Activated CD8-positive, alpha-beta memory T cell treated with anti-CD3 and anti-CD28 coated beads, Interleukin-2, amount 50 U/mL, for 48 hours (primary cell): Measurements from ENCODE around the gene CCDC88C.
"Not testable (repeated sequence)": the region's sequence is repeated elsewhere in the genome, so short reads cannot be mapped to it uniquely, and the experiment has no call there.

Experiments
- DNase-seq: peaks from one replicate; pipeline ENCODE4 v3.0.0-alpha.2; 2020

CCDC88C gene

DNA sequence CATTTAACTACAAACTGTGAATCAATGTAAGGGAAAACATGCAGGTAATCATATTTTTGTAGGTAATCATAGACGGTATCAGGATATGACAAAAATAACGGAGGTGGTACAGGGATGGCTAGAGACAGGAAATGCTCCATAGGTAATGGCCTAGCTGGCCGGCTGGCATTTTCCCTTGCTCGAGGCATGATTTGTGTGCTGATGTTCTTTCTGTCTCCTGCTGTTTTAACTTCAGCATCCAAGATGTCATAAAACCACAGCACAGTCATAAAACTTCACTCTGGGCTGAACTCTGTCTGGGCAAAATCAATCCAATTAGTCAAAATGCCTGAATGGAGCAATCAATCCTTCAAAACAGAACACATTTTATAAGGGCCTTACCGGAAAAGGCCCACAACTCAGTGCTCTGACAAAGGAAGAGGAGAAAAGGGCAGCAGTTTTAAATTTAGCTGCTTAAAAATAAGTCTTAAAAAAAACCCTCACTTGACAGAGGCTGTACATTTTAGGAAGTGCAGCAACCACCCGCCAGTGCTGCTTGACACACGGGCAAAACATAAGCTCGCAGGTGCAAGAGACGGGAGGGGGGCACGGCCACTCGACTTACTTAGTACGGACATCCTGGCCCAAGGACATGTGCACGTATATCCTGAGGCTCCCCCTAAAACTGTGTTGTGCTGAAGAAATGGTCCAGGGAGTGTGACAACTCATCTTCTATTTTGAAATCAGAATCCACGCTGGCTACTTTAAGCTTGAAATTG is 132.7 kb downstream of the CCDC88C start:
- no peak for DNase-seq

DNA sequence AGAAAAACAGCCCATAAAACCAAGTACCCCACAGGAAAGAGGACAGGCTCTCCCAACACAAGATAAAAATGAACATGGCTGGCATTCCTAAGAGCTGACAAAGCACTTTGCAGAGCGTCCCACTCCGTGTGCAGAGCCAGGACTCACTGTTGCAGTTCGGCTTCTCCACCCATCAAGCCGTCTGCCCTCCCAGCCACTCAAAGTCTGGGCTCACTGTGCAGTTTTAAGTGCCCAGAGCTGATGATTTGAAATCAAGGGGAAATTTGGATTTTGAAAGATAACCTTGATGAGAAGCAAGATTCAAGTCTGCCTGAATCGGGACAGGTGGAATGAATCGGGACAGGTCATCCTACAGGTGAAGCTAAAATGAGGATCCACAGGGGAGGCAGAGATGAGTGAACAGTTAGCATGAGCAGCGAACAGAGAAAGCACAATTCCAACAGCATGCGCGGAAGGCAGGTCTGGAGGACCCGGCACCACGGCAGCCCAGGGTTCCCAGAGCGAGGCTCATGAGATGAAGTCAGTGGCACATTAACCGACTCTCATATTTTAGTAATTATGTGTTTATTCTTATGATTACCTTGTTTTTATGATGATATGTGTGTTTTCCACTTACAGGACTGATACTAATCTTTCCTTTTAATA is 133.4 kb downstream of the CCDC88C start:
- no peak for DNase-seq

DNA sequence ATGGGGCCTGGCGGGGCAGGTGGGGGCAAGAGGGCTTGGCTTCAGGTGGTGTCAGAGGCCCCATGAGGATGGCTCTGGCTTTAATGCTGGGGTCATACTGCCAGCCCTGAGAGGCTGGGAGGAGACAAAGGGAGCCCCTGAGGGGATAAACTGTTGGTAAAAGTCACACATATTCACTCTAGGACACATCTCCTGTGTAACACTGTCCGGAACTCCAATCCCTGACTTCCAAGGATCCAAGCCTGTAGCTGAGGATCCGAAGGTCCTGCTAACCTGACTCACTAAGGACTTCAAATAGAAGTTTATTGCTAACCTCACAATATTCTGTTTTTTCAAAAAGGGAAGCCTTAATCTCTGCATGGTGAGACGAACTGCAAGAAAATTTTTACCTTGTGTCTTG is 134.0 kb downstream of the CCDC88C start:
- no peak for DNase-seq

DNA sequence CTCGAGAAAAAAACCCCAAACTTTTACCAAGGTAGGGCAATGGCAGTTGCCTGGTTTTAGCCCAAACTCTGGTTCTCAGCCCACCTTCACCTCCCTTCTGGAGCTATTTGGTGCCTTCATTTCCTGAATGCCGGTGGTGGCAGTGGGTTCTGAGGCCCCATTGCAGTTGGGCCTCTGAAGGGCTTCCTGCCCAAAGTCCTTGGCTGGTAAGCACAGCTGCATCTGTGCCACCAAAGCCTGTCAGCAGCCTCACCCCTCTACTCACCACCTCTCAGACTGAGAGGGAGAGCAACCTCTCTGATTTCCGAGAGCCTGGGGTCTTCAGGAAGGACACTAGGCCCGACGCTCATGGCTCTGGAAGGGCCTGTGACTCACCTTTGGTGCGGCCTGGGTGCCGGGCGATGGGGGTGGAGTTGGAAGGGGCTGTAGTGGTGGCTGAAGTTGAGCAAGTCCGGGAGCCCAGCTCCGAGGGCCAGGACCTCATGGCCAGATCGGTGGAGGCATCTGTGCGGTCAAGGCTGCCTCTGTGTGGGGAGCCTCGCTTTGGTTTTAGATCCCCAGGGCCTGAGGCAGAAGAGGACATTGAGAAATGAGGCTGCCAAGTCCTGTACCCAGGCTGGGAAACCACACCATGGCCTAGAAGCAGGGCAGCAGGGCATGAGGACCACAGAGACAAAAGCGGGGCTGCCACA is 134.5 kb downstream of the CCDC88C start:
- no peak for DNase-seq

DNA sequence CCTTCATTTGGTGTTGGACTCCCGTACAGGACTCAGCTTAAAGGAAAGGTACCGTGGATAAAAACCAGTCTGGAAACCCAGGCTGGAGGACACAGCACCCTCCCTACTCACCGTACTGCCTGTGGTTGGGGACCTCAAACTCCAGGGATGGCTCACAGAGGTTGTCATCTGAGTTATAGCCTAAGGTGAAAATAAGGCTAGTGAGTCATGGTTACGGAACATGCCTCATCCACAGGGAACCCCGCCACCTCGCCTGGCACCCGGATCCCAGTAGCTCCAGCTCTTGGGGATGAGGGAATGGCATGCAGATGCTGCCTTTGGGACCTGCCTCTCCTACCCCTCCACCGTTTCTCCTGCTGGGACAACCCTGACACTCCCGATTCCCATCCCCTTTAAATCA is 136.3 kb downstream of the CCDC88C start:
- DNase-seq = no peak

DNA sequence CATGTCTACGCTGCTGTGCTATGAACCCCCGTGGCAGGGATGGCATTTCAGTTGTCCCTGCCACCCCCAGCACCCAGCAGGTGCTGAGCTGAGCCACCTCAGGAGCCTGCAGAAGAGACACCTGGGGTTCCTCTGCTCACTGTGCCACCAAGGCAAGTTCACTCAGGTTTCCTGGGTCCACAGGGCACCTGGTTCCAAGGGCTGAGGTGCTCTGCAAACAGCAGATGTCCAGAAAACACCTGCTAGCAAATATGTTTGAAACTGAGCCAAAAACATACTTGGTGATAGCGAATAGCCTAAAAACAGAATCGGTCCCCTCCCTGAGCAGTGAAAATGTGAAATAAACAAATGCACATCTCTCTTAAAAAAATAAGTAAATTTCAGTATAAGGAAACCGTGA is 137.5 kb downstream of the CCDC88C start:
- DNase-seq = no peak

DNA sequence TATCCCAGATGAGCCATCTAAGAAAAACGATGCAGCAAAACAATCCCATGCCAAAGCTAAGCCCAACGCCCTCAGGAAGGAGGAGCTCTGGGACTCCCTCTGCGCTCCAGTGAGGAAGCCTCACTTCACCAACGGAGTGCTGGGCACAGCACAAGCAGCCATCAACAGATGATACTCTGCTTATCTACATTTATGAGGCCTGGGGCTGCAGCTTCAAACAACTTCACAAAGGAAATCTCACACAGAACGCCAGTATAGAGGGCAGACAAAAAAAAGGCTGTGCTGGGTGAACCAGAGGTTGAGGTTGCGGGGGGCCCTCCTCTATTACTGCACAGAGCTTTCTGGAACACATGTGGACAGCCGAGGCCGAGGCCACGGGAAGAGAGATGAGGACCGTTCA is 138.3 kb downstream of the CCDC88C start:
- DNase-seq = no peak

DNA sequence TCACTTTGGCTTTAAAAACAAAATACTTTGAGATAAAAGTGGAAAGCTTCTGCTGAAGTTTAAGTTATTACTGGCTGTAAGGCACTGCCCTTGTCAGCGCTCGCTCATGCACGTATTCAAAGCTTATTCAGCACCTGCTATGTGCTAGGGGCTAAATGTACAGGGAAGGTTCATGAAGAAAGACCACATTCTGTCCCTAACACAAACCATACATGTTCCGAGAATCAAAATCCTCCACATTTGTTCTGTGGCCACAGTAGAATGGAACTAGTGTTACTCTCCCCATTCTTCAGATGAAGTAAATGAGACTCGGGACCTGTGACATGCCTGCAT is 139.3 kb downstream of the CCDC88C start:
- DNase-seq = no peak

DNA sequence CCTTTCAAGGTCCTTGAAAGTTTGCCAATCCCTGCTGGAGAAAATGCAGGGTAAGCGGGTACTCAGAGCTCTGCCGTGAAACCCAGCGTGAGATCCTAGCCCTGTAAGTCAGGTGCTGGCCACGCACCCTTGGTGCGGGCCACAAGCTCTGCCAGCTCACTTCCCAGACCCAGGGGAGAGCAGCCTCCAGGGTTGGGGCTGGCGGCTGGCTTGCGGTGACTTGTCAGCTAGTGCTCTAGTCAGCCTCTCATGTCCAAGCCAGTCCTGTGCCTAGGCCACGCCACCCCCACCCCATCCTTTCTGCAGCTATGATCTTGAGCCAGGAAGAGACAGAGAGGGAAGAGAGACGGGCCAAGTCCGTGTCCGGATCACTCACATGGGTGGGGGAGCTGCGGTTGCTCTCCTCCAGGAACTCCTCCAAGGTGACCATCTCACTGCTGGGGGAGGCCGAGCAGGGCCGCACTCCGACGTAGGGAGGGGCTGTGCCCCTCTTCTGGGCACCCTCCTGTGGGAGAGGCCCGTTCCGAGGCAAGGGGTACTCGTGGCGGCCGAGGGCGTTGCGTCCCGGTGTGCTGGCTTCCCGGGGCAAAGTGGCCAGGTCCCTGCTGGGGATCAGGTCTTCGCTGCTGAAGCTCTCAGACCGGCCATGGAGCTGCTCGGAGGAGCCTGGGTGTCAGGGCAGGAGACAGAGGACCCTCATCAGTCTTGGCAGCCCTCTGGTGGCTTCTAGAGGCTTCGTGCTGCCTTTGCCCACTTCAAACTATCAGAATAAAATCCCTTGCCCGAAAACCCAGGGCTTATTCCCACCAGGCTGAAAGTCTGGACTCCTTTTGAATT is 139.9 kb downstream of the CCDC88C start:
- no peak for DNase-seq

DNA sequence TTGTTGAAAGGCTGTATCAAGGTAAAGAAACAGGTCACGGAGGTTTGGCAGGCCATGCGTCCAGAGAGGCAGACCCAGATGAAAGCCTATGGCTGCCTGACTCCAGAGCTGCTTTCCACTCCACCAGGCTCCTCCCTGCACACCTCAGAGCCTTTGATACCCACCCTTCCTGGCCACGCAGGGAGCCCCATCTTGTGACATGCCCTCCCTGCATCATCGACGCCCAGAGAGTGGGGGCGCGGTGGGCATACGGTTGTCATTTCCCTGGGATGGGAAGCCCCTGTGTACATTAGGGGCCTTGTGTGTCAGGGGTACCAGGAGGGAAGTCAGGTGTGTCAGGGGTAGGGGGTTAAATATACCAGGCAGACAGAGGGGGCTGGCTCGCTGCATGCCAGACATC is 142.8 kb downstream of the CCDC88C start:
- DNase-seq = no peak

DNA sequence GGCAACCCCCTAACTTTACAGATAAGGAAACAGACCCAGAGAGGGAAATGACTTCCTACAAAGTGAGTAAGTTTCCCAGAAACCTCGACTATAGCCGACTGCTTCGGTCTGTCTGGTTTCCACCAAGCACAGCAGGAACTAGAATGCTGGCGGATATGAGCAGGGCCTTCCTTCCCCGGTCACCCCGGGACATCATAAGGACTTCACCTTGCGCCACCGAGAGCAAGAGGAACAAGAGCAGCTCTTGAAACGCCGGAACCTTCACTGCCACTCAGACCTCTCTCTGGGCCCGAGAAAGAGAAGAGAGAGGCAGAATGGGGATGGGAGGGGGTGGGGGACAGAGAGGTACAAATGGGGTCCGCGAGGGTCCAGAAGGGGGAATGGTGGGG is 143.7 kb downstream of the CCDC88C start:
- DNase-seq = no peak

DNA sequence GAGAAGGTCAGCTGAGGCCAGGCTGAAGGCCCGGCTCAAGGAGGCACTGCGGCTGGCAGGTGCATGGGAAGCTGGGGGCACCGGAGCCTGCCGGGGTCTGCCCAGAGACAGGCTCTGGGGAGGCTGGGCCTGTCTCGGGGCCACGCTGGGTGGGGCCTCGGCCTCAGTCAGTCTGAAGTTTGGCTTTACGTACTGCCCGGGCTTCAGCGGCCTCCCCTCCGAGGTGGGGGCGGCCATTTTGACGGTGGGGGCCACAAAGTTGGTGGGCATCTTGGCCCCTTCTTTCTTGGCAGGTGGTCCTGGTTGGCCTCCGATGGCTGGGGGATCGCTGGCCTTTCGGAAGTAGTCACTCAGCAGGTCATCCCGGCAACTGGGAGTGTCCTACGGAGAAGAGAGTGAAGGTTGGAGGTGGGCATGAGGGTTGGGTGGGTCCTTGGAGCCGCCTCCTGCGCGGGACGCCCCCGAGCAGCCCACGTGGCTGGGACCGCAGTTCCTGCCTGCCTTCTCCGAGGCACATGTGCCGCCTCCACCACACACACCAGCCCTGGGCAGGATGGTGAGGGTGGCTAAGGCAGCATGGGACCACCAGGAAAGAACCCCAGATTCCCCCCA is 144.2 kb downstream of the CCDC88C start:
- no peak for DNase-seq

DNA sequence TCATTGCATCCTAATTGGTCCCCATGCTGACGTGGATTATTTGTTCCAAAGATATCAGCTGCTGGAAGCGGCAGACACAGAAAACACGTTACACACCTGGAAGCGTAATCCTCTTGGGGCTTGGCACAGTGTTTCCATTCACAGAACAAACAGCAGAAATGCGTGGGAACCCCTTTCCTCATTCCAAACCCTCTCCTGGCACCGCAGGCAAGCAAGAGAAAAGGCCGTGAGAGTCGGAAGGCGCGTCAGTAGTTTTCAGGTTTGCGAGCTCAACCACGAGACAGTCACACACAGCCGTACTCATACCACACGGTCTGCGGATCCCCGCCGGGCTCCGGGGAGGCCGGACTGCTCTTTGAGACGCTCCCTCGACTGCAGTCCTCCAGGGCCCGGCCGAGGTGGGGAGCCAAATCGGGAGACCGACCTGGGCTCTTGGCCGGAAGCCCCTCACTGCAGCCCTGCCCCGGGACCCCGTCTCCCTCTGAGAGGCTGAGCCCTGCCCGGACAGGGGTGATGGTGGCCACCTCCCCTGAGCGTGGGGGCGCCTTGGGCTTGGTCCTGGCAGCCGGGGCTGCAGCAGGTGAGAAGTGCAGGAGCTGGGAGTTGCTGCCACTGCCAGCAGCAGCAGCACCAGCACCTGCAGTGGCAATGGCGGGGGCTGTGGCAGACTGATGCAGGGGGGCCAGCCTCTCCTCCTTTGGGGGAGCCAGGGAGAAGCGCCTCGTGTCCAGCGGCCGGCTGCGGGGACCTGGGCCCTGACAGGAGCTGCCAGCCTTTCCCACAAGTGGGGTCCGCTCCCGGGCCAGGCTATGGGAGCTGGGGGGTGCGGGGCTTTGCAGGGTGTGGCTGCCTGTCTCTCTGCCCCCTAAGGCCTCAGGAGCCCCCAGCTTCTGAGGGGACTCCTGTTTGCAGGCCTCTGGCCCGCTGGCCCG is 145.0 kb downstream of the CCDC88C start:
- DNase-seq = no peak

DNA sequence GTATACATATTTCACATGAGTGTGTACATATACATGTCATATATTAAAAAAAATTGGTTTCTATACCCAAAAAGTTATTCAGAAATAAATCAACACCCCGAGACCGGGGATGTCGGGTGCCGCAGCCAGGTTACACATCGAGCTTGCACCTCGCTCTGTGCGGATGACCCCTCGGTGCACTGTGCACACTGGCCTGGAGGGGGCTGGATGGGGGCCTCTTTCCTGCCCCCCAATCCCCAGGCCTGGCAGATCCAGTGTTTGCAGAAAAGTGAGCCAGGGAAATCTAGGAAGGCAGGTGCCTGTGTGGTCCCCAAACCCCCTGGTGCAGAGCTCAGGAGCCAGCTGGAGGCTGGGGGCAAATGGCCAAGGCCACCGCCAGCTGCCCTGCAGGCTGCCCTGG is 146.0 kb downstream of the CCDC88C start:
- no peak for DNase-seq

DNA sequence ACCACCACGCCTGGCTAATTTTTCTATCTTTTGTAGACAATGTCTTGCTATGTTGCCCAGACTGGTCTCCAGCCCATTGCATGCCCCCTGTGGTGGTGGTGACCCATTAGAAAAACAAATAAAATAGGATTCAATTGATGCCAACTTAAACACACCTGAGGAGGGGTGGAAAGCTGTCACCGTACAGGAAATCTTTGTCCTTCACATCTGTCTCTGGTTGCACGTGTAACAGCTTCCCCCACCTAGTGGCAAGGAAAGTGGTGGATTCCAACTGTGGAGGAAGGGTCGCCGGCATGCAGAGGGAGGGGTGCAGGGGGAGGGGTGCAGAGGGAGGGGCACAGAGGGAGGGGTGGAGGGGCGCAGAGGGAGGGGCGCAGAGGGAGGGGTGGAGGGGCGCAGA is 147.0 kb downstream of the CCDC88C start:
- no peak for DNase-seq

DNA sequence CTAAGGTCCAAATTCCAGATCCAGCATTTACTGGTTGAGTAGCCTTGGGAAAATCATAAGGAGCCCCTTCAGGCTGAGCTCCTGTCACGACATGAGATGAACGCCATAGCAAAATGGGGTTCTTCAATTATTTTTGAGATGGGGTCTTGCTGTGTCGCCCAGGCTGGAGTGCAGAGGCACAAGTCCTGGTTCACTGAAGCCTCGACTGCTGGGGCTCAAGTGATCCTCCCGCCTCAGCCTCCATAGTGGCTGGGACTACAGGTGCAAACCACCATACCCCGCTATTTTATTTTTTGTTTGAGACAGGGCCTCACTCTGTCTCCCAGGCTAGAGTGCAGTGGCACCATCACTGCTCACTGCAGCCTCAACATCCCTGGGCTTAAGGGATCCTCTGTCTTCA is 147.4 kb downstream of the CCDC88C start:
- no peak for DNase-seq

DNA sequence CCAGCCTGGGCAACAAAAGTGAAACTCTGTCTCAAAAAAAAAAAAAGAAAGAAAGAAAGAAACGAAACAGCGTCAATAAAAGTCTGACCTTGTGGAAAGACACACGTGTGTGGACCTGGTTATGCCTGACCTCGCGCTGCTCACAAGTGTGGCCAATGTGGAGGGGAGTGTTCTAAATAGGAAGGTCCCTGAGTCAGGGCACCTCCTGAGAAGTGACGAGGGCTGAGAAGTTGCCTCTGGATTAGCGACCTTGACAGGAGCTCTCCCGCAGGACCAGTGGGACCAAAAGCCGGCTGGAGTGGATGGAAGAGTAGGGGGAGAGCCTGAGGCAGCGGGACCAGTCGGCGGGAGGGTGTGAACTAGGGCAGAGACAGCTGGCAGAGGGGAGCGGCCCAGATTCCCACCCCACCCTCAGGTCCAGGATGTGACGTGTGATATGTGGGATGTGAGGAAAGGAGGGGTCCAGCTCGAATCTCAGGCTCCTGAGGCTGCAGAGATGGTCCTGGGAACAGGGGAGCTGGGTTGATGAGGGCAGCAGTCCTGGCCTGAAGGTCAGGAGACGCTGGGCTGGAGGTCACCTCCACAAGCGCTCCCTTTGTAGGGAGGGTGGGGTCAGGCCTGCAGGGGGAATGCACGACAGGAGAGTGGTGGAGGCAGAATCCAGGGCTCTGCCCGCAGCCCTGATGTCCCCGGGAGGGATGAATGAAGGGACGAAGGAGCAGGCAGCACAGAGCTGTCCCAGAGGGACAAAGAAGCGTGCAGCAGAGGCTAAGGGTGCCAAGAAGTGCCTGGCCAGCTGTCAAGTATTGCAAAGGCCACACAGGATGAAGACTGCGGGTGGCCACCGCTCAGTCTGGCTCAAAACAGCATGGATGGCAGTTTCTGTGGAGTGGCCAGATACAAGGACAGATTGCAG is 148.3 kb downstream of the CCDC88C start:
- no peak for DNase-seq

DNA sequence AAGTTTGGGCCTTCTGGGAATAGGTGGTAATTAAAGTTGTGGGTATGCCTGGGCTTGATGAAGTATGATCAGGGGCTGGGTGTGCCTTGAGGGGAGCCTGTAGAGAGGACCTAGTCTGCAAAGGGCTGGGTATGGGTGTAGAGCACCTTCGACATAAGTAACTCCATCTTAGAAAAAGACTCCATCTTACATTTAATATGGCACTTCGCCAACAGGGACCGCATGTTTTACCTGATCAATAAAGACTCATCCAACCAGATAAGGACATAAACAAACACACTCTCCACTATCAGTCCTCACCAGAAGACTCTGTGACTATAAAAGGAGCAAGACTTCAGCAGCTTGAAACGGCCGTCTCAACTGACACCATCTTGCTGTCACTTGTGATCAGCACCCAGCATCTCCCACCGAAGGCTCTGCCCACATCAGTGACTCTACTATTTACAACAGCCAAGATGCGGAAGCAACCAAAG is 149.6 kb downstream of the CCDC88C start:
- DNase-seq = no peak

DNA sequence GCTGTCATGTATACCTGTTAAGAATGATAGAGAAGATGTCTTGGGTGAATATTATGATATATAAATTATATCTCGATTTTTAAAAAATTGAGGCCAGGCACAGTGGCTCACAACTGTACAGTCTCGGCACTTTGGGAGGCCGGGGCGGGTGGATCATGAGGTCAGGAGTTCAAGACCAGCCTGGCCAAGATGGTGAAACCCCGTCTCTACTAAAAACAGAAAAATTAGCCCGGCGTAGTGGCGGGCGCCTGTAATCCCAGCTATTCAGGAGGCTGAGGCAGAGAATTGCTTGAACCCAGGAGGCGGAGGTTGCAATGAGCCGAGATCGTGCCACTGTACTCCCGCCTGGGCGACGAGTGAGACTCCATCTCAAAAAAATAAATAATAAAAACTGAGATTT is 151.3 kb downstream of the CCDC88C start:
- not testable (repeated sequence) for DNase-seq

DNA sequence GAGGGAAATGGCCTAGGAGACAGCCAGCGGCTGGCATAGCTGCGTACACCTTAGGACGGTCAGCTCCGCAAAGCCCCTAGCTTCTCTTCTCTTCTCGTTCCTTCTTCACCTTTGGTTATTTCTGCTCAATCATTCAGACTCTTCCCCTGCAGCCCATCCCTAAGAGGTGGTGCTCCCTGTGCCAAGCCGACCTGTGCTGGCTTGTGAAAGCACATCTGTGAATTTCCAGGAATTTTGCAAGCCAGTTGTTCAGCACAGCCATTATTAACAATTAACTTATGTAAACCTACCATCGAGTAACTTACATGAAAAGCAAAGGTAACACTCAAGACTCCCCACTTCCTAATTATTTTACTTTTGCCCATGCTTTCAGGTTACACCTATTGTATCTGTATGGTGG is 152.2 kb downstream of the CCDC88C start:
- DNase-seq = no peak
